HepG2 (cell line): Measurements from ENCODE around the gene DDX50. TPM values are rescaled to one million over a fixed set of nuclear protein-coding genes. Genes with fewer than 3 reads are reported as not detected.

Source experiments
- DMAP1 ChIP-seq: IDR thresholded peaks from 2 replicates; pipeline ENCODE4 v1.6.1; 2016
- MAZ ChIP-seq, 2 experiments: sonication (generic) in 1 of 2; formaldehyde crosslinking in 1 of 2; IDR thresholded peaks; 2 replicates each; pipeline versions ENCODE4 v1.5.0 to v1.6.1; 2012 to 2020; ENCODE audit warnings: low read depth in 2 of 2, mild to moderate bottlenecking in 2 of 2, borderline replicate concordance in 1 of 2, improper control_type of control experiment in 1 of 2, low read length in 1 of 2, missing genetic modification reagents in 1 of 2, moderate library complexity in 1 of 2
- MTF1 ChIP-seq: sonication (generic); formaldehyde crosslinking; IDR thresholded peaks from 2 replicates; pipeline ENCODE4 v1.5.0; 2020; ENCODE audit warnings: missing genetic modification reagents
- PITX1 ChIP-seq: sonication (generic); formaldehyde crosslinking; IDR thresholded peaks from 2 replicates; pipeline ENCODE4 v1.5.1; 2020; ENCODE audit warnings: mild to moderate bottlenecking, missing genetic modification reagents
- REPIN1 ChIP-seq: sonication (generic); formaldehyde crosslinking; IDR thresholded peaks from 2 replicates; pipeline ENCODE4 v1.8.0; 2022; ENCODE audit warnings: missing genetic modification reagents, low read depth, mild to moderate bottlenecking, borderline replicate concordance
- RFXANK ChIP-seq: IDR thresholded peaks from 2 replicates; pipeline ENCODE4 v1.6.1; 2016
- TBX2 ChIP-seq: sonication (generic); formaldehyde crosslinking; IDR thresholded peaks from 2 replicates; pipeline ENCODE4 v1.5.0; 2020; ENCODE audit warnings: missing genetic modification reagents, mild to moderate bottlenecking, borderline replicate concordance
- ZNF136 ChIP-seq: sonication (generic); formaldehyde crosslinking; IDR thresholded peaks from 2 replicates; pipeline ENCODE4 v1.8.1; 2022; ENCODE audit warnings: low read depth, mild to moderate bottlenecking, moderate library complexity, missing genetic modification reagents
- ZNF3 ChIP-seq: IDR thresholded peaks from 2 replicates; pipeline ENCODE4 v1.7.0; 2017; ENCODE audit warnings: inconsistent platforms
- ZNF451 ChIP-seq: sonication (generic); formaldehyde crosslinking; IDR thresholded peaks from 2 replicates; pipeline ENCODE4 v1.5.0; 2020; ENCODE audit warnings: mild to moderate bottlenecking, missing genetic modification reagents
- ZNF788 ChIP-seq: sonication (generic); formaldehyde crosslinking; IDR thresholded peaks from 2 replicates; pipeline ENCODE4 v1.5.0; 2020; ENCODE audit warnings: mild to moderate bottlenecking, missing genetic modification reagents, borderline replicate concordance
- ZSCAN25 ChIP-seq: sonication (generic); formaldehyde crosslinking; IDR thresholded peaks from 2 replicates; pipeline ENCODE4 v1.8.0; 2022; ENCODE audit warnings: mild to moderate bottlenecking, missing genetic modification reagents
- polyA plus RNA-seq, 8 experiments: library from polyadenylated mRNA; depleted of rRNA in 3 of 8; stranded (reverse) in 7 of 8; unstranded in 1 of 8; fragments of >200 nt; fragmentation: Illumina TruSeq in 4 of 8; extraction: Trizol in 4 of 8; gene quantifications; 2 replicates each; pipeline versions ENCODE4 v1.2.1 to v1.2.3, GENCODE V29; 2011 to 2016; ENCODE audit warnings: low read depth in 4 of 8, missing spikeins in 1 of 8, mixed read lengths in 1 of 8; ENCODE audit not compliant: insufficient read depth in 1 of 8
- total RNA-seq, 5 experiments: library from RNA; depleted of rRNA; stranded (reverse); fragments of >200 nt; fragmentation: Illumina TruSeq; extraction: Trizol; gene quantifications; 2 replicates each; pipeline ENCODE4 v1.2.3, GENCODE V29; 2016; ENCODE audit warnings: low read depth in 1 of 5
- TF ChIP-seq, protein P1 (sequence below): sonication (generic); formaldehyde crosslinking; IDR thresholded peaks from 2 replicates; pipeline ENCODE4 v1.5.1; 2020; ENCODE audit warnings: mild to moderate bottlenecking, missing genetic modification reagents
- TF ChIP-seq, protein P2 (sequence below): sonication (generic); formaldehyde crosslinking; IDR thresholded peaks from 2 replicates; pipeline ENCODE4 v1.5.0; 2020; ENCODE audit warnings: mild to moderate bottlenecking, low read depth, missing genetic modification reagents, borderline replicate concordance
- TF ChIP-seq, protein P3 (sequence below): sonication (generic); formaldehyde crosslinking; conservative IDR thresholded peaks from 2 replicates; pipeline ENCODE4 v1.8.1; 2023; ENCODE audit warnings: missing genetic modification reagents
- TF ChIP-seq, protein P4 (sequence below): sonication (generic); formaldehyde crosslinking; IDR thresholded peaks from 2 replicates; pipeline ENCODE4 v1.5.0; 2020; ENCODE audit warnings: missing genetic modification reagents, mild to moderate bottlenecking, borderline replicate concordance
- TF ChIP-seq, protein P5 (sequence below): IDR thresholded peaks from 2 replicates; pipeline ENCODE4 v1.6.1; 2016; ENCODE audit warnings: low read depth, control low read depth
- TF ChIP-seq, protein P6 (sequence below): sonication (generic); formaldehyde crosslinking; IDR thresholded peaks from 2 replicates; pipeline ENCODE4 v1.8.1; 2023; ENCODE audit warnings: mild to moderate bottlenecking, moderate library complexity, missing genetic modification reagents

Gene DDX50
- total and polyA plus RNA-seq, 2 of the 13 experiments (the other 11 are each of a cell fraction or from before 2014, with no cell fraction given) = 19.0 to 38.2 TPM

DNA sequence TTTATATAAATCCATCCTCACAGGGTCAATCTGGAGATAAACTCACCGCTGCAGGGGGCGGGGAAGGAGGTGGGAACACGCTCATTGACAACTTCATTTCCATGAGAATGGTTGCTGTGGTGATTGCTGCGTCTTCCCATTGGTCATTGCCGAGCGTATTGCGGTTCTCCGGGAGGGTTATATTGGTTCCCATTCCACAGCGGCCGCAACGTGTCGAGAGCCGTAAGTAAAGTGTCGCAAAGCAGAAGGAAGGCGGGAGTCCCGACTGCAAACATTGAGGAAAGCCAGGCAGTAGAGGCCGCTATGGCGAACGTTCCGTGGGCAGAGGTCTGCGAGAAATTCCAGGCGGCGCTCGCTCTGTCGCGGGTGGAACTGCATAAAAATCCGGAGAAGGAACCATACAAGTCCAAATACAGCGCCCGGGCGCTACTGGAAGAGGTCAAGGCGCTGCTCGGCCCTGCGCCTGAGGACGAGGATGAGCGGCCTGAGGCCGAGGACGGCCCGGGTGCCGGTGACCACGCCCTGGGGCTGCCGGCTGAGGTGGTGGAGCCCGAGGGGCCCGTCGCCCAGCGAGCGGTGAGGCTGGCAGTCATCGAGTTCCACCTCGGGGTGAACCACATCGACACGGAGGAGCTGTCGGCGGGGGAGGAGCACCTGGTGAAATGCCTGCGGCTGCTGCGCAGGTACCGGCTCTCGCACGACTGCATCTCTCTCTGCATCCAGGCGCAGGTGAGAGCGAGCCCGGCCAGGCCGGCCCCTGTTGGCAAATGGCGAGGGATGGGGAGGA, 87.6 kb downstream of the DDX50 start, which contains the start of gene KIFBP (continued):
- TF ChIP-seq, protein P1, sequence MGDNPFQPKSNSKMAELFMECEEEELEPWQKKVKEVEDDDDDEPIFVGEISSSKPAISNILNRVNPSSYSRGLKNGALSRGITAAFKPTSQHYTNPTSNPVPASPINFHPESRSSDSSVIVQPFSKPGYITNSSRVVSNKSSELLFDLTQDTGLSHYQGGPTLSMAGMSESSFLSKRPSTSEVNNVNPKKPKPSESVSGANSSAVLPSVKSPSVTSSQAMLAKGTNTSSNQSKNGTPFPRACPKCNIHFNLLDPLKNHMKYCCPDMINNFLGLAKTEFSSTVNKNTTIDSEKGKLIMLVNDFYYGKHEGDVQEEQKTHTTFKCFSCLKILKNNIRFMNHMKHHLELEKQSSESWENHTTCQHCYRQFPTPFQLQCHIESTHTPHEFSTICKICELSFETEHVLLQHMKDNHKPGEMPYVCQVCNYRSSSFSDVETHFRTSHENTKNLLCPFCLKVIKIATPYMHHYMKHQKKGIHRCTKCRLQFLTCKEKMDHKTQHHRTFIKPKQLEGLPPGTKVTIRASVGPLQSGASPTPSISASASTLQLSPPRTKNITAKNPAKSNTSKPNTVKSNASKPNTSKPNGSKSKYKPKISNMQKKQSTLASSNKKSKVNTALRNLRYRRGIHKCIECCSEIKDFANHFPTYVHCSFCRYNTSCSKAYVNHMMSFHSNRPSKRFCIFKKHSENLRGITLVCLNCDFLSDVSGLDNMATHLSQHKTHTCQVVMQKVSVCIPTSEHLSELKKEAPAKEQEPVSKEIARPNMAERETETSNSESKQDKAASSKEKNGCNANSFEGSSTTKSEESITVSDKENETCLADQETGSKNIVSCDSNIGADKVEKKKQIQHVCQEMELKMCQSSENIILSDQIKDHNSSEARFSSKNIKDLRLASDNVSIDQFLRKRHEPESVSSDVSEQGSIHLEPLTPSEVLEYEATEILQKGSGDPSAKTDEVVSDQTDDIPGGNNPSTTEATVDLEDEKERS (CRISPR knock-in tag) = 0 out of 2 replicates have a peak, but pooled peaks have one; percentile 27
- TF ChIP-seq MTF1 (CRISPR knock-in tag) = no peak
- no peak for TF ChIP-seq ZNF136 (CRISPR knock-in tag)
- peak; percentile 67; the same call in 1 of the 2 replicates for TF ChIP-seq ZNF788
- TF ChIP-seq, protein P2, sequence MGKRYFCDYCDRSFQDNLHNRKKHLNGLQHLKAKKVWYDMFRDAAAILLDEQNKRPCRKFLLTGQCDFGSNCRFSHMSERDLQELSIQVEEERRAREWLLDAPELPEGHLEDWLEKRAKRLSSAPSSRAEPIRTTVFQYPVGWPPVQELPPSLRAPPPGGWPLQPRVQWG (CRISPR knock-in tag) = no peak
- 0 out of 2 replicates have a peak, but pooled peaks have one; percentile 12 for TF ChIP-seq ZNF3
- TF ChIP-seq, protein P3, sequence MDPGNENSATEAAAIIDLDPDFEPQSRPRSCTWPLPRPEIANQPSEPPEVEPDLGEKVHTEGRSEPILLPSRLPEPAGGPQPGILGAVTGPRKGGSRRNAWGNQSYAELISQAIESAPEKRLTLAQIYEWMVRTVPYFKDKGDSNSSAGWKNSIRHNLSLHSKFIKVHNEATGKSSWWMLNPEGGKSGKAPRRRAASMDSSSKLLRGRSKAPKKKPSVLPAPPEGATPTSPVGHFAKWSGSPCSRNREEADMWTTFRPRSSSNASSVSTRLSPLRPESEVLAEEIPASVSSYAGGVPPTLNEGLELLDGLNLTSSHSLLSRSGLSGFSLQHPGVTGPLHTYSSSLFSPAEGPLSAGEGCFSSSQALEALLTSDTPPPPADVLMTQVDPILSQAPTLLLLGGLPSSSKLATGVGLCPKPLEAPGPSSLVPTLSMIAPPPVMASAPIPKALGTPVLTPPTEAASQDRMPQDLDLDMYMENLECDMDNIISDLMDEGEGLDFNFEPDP (CRISPR knock-in tag) = no peak
- TF ChIP-seq, protein P4, sequence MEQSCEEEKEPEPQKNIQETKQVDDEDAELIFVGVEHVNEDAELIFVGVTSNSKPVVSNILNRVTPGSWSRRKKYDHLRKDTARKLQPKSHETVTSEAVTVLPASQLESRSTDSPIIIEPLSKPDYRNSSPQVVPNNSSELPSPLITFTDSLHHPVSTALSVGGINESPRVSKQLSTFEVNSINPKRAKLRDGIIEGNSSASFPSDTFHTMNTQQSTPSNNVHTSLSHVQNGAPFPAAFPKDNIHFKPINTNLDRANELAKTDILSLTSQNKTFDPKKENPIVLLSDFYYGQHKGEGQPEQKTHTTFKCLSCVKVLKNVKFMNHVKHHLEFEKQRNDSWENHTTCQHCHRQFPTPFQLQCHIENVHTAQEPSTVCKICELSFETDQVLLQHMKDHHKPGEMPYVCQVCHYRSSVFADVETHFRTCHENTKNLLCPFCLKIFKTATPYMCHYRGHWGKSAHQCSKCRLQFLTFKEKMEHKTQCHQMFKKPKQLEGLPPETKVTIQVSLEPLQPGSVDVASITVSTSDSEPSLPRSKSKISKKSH (CRISPR knock-in tag) = peak; percentile 15; the same call in 1 of the 2 replicates
- TF ChIP-seq, protein P5, sequence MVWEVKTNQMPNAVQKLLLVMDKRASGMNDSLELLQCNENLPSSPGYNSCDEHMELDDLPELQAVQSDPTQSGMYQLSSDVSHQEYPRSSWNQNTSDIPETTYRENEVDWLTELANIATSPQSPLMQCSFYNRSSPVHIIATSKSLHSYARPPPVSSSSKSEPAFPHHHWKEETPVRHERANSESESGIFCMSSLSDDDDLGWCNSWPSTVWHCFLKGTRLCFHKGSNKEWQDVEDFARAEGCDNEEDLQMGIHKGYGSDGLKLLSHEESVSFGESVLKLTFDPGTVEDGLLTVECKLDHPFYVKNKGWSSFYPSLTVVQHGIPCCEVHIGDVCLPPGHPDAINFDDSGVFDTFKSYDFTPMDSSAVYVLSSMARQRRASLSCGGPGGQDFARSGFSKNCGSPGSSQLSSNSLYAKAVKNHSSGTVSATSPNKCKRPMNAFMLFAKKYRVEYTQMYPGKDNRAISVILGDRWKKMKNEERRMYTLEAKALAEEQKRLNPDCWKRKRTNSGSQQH (CRISPR knock-in tag) = no peak
- TF ChIP-seq DMAP1 (CRISPR knock-in tag) = peak; percentile 95
- no peak; the same call in 1 of the 2 replicates for TF ChIP-seq ZSCAN25
- TF ChIP-seq, protein P6, sequence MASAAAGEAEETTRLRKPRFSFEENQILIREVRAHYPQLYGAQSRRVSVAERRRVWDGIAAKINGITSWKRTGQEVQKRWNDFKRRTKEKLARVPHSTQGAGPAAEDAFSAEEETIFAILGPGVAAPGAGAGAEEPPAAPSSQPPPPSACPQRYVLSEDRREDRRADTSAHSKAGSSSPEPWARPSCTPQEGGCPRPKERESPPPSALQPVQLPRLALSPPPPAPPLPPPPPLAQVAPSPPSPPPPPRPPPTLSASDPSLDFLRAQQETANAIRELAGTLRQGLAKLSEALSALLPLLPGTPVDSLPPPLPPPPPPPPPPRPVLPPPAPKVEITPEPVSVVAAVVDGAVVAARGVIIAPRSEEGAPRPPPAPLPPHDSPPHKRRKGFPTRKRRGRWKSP (CRISPR knock-in tag) = peak; percentile 88; the same call in 1 of the 2 replicates
- no peak for TF ChIP-seq ZNF451 (CRISPR knock-in tag)
- peak; percentile 85; the same call in 1 of the 2 replicates for TF ChIP-seq REPIN1 (CRISPR knock-in tag)
- 0 out of 2 replicates have a peak, but pooled peaks have one; percentile 29 for TF ChIP-seq RFXANK (CRISPR knock-in tag)
- peak; percentile 85 for TF ChIP-seq TBX2 (CRISPR knock-in tag)
- no peak for TF ChIP-seq PITX1 (CRISPR knock-in tag)
- TF ChIP-seq MAZ (IDR thresholded peaks at IDR 0.05; ENCODE audit: borderline replicate concordance, low read depth, low read length) = no peak
- peak; percentile 79 for TF ChIP-seq MAZ (CRISPR knock-in tag; IDR thresholded peaks at IDR 0.05; ENCODE audit: low read depth)
